Subcutaneous preadipocyte (primary cell): ENCODE results near the gene RAB4A. TPM values are rescaled to one million over a fixed set of nuclear protein-coding genes. Genes with fewer than 3 reads are reported as not detected.

Experiments used
- total RNA-seq: library from RNA; depleted of rRNA; stranded (reverse); fragments of >200 nt; gene quantifications from 2 replicates; pipeline ENCODE4 v1.2.3, GENCODE V29; 2012

The RAB4A gene, protein sequence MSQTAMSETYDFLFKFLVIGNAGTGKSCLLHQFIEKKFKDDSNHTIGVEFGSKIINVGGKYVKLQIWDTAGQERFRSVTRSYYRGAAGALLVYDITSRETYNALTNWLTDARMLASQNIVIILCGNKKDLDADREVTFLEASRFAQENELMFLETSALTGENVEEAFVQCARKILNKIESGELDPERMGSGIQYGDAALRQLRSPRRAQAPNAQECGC
- 16.2 and 18.0 TPM in 2 replicates for total RNA-seq

DNA sequence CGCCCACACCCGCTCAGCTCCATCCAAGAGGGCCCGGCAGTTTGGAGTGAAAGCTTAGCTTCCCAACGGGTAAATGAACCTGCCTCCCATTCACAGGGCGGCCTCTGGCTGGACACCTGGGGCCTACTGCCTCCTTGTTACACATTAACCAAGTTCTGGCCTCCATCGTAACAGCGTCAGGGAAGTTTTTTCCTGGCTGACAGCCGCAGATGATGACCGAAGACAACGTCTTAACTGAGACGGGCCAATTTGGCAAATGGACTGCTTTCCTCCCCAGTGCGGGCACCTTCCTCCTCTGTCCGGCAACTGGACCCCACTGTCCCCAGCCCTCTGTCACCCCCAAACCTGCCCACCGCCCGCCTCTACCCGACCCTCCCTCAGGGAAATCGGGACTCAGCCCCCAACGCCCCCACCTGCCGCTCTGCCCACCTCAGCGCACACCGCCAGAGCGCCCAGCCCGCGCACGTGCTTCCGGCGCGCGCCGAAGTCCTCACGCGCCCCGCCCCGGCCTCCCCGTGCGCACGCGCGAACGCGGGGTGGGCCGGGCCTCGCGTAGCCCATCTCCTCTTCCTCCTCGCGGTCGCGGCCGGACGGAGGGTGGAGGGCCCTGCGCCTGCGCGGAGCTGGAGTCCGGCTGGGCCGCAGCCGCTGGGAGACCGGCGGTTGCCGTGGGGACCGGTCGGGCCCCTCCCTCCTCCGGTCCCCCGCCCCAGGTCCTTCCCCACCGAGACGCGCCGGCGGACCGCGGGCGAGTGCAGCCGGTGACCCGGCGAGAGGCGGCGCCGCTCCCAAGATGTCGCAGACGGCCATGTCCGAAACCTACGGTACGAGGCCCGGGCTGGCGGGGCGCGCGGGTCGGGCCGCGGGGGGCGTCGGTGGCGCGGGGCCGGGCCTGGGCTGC is at the start of gene RAB4A:
Gene RAB4A, plus strand, starts transcription at position 565 of the 901 bp plus-strand sequence. Its CDS starts 229 bp downstream, at position 794.

DNA sequence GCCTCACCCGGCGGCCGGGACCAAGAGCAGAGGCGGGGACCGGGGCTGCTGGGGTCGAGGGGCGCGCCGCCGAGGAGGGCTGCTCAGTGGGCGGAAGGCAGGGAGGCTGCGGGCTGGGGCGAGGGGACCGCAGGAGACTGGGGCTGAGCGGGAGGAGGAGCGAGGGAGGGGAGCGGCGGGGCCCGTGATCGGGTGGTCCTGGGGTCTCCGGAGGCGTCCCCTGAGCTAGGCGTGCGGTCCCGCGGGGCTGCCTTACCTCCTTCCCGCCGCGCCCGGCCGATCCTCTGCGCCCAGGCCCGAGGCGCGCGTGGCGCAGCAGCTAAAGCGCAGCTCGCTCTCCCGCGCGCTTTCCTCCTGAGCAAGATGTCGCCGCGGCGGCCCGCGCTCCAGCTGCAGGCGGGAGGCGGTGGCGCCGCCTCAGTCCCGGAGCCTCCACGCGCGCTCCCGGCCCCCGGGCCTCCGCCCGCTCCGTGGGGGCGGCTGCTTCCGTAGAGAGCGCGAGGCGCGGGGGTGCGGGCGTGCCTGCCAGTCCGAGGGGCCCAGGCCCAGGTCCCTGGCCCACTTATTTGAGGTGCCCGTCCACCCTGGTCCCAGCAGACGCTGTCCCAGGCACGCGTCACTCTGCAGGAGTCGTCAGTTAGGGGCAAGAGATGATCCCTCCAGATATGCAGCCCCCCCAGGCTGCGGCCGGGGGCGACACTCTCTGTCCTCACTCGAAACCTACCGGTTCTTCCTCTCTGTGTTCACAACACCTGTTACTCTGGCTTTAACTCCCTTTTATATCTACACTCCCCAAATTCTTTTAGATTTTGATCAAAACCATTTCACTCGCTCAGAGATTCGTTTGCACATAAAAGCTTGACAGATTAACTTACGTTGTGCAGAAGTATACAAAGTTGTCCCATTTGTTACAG is 72.0 kb downstream of the RAB4A start, which contains the start of gene CCSAP:
Gene CCSAP, minus strand, starts transcription at position 392 of the 914 bp plus-strand sequence. CDS start 582 bp downstream, outside the sequence.

Other genes with a start within 250 kb of the RAB4A start
- 4.0 and 6.5 TPM in 2 replicates for gene CCSAP, start 71.9 kb downstream of the RAB4A start, total RNA-seq
- gene ACTA1, start 163.0 kb downstream of the RAB4A start, total RNA-seq, result under 0.01 TPM in 1 of 2 replicates, not detected in the other
- 28.3 and 37.5 TPM in 2 replicates for gene NUP133, start 237.2 kb downstream of the RAB4A start, total RNA-seq